Activated T-cell treated with anti-CD3 and anti-CD28 coated beads, Interleukin-2, amount 50 U/mL, for 24 hours (primary cell): ENCODE measurements around the gene HEYL.

ENCODE experiments used
- DNase-seq: peaks from one replicate; pipeline ENCODE4 v3.0.0-alpha.2; 2020
- H3K27ac Mint-ChIP-seq: 2 replicates; pipeline ENCODE4 v1.8.0; 2020; ENCODE audit warnings: mild to moderate bottlenecking, mixed read lengths
- H3K27me3 Mint-ChIP-seq: 2 replicates; pipeline ENCODE4 v1.8.0; 2020; ENCODE audit warnings: mixed read lengths
- H3K36me3 Mint-ChIP-seq: 2 replicates; pipeline ENCODE4 v1.8.0; 2020; ENCODE audit warnings: low read depth, mixed read lengths
- H3K4me1 Mint-ChIP-seq: 2 replicates; pipeline ENCODE4 v1.8.0; 2020; ENCODE audit warnings: low read depth, mixed read lengths
- H3K4me3 Mint-ChIP-seq: 2 replicates; pipeline ENCODE4 v1.8.0; 2020; ENCODE audit warnings: mild to moderate bottlenecking, moderate library complexity, mixed read lengths
- H3K9me3 Mint-ChIP-seq: 2 replicates; pipeline ENCODE4 v1.8.0; 2020; ENCODE audit warnings: mixed read lengths

Gene HEYL

DNA sequence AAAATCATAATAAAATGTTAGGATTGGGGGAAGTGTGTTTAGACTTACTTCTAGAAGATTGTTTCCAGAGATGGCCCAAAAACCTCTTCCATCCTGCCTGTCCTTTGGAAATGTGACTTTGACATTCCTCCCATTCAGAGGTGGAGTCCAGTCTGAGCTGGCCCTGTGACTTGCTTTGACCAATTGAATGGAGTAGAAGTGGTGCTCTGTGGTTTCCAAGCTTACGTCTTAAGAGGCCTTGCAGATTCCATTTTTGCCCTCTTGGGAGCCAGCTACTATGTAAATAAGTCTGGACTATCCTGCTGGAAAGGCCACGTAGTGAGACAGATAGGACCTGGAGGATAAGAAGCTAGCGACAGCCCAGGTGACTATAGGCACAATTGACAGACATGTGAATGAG lies 33.8 kb upstream of the HEYL start:
- no peak overlapping the region for H3K27ac Mint-ChIP-seq
- H3K4me3 Mint-ChIP-seq: no peak overlapping the region
- no peak for DNase-seq
- peaks cover 4% of the 10 kb centered on the region for H3K4me1 Mint-ChIP-seq
- H3K36me3 Mint-ChIP-seq: no peaks in the 10 kb centered on the region
- peaks cover 49% of the 10 kb centered on the region for H3K27me3 Mint-ChIP-seq
- H3K9me3 Mint-ChIP-seq: no peaks in the 10 kb centered on the region

DNA sequence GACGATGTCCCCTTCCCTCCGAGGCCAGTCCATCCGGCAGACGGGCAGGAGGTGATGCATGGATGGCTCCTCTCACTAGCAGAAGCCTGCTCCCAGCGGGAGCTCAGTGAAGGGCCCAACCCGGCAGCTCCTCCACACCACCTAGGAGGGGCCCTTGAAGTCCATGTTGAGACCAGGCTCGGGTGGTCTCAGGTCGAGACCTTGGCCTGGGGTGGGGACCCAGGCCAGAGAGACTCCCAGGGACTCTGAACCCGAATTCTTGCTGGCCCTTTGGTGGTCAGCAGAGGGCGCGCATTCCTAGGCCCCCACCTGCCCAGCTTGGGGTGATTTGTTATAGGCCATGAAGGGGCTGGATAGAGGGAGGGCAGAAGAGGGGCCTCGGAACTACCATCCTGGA lies 33.1 kb upstream of the HEYL start:
- Mint-ChIP-seq H3K4me3 (peak overlapping the region; percentile 61), H3K27me3 (peaks cover 53% of the 10 kb centered on the region), H3K9me3 (no peaks in the 10 kb centered on the region), H3K27ac (no peak overlapping the region), H3K4me1 (peaks cover 9% of the 10 kb centered on the region), H3K36me3 (no peaks in the 10 kb centered on the region)
- peak; percentile 63 for DNase-seq

DNA sequence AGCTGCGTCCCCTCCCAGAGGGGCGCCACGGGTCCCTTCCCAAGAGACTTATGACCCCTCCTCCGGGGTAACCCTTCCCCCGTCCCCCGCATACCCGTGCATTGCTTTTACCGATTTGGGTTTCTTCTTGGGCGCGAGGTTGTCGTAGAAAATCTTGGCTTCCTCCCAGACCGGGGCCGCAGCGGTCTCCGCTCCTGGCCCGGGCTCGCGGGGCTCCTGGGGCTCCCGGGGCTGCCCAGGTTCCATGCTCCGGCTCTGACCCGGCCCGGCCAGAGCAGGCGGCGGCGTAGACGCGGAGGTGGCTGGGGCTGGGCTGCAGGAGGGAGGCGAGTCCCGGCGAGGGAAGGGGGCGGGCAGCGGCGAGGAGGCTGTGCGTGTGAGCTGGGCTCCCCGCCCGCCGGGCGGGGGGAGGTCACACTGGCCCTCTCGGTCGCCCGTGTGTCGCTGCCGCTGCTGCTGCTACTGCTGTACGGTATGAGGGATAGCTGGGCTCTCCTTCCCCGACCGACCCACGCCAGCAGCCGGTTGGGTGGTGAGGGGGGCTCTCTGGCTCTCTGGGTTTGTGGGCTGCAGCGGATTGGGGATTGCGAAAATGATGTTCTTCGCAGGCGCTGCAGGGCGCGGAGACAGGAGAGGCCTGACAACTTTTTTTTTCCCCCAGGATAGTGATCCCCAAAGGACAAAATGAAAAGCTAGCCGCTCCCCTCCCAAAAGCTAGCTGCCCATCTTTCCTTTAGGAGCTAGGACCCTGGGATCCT lies 32.5 kb upstream of the HEYL start, which contains the start of gene NT5C1A:
NT5C1A (minus strand) TSS at position 315 of the 758 bp plus-strand sequence; CDS start at position 246, 69 bp downstream.
- Mint-ChIP-seq H3K9me3 (no peaks in the 10 kb centered on the region), H3K4me1 (peaks cover 15% of the 10 kb centered on the region), H3K36me3 (no peaks in the 10 kb centered on the region), H3K27ac (no peak within 1 kb of the TSS), H3K27me3 (peaks cover 54% of the 10 kb centered on the region), H3K4me3 (peak within 1 kb of the TSS; percentile 61)
- DNase-seq: peak; percentile 55

DNA sequence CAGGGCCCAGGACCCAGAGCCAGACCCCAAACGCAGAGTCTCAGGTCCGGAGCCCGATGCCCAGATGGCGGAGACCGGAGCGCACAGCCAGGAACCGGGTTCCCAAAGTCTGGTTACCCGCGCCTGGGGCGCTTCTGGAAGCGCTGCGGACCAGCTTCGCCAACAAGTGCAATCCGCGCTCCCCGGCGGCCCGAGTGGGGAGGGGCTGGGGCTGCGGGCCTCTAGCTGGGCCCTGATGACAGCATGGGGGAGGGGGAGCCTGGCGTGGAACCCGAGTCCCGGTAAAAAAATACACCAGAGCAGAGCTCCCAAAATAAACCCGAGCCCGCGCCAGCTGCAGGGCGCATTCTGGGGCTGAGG lies 32.0 kb upstream of the HEYL start:
- Mint-ChIP-seq H3K36me3 (no peaks in the 10 kb centered on the region), H3K4me3 (peak overlapping the region; percentile 48), H3K27ac (no peak overlapping the region), H3K27me3 (peaks cover 54% of the 10 kb centered on the region), H3K4me1 (peaks cover 21% of the 10 kb centered on the region), H3K9me3 (no peaks in the 10 kb centered on the region)
- peak; percentile 44 for DNase-seq

DNA sequence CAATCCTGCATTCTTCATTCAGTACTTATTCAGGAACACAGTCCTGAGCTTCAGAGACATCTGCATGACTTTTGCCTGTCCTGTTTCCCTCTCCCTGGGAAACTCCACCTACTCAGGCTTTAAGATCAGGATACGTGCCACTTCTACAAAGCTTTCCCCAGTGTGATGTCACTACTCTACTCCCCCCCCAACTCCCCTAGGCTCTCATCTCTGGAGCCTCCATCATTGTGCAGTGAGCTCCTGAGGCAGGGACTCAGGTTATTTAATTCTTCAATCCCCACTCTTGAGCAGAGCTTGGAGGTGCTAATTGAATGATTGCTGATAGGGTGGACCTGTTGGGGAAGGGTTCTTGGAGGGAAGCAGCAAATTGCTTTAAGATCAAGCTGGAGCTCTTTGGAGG lies 31.2 kb upstream of the HEYL start:
- no peak overlapping the region for H3K27ac Mint-ChIP-seq
- H3K27me3 Mint-ChIP-seq: peaks cover 57% of the 10 kb centered on the region
- H3K9me3 Mint-ChIP-seq: no peaks in the 10 kb centered on the region
- no peaks in the 10 kb centered on the region for H3K36me3 Mint-ChIP-seq
- peaks cover 28% of the 10 kb centered on the region for H3K4me1 Mint-ChIP-seq
- H3K4me3 Mint-ChIP-seq: no peak overlapping the region
- DNase-seq: no peak

DNA sequence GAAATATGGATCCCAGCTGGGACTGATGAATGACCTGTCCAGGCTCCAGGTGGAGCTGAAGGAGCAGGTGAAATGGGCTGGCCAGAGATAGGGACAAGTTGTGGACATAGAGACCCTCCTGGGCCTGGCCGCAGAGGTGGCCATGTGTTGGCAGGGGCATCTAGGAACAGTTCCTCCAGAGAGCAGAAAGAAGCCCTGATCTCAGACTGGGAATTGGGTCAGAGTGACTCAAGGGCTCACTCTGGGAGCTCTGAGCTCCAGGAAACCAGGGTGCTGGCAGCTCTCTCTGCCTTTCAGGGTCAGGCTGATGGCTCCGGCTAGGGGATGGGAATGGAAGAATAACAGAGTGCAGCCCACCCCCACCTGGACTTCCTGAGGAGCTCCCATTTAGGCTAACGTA lies 29.5 kb upstream of the HEYL start:
- Mint-ChIP-seq H3K9me3 (no peaks in the 10 kb centered on the region), H3K36me3 (no peaks in the 10 kb centered on the region), H3K27ac (no peak overlapping the region), H3K4me3 (no peak overlapping the region), H3K27me3 (peaks cover 52% of the 10 kb centered on the region), H3K4me1 (peaks cover 28% of the 10 kb centered on the region)
- no peak for DNase-seq

DNA sequence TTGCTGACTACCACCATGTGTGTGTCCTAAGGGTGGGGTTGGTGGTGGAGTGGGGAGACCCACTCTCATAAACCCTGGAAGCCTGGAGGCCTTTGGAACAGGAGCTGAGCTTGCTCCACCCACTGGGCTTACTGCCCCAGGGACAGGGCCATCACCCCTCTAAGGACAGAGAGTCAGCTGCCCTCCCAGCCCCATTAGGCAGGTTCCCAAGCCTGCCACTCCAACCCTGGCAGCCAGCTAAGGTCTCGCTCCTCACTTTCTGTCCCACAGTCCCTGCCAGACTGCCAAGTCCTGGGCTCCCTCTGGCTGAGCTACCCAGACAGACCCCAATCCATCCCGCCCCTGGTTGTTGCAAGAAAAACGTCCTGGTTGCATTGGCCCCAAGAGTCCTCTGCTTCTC lies 28.7 kb upstream of the HEYL start:
- H3K4me3 Mint-ChIP-seq: no peak overlapping the region
- peaks cover 28% of the 10 kb centered on the region for H3K4me1 Mint-ChIP-seq
- H3K27me3 Mint-ChIP-seq: peaks cover 44% of the 10 kb centered on the region
- no peaks in the 10 kb centered on the region for H3K9me3 Mint-ChIP-seq
- H3K36me3 Mint-ChIP-seq: no peaks in the 10 kb centered on the region
- no peak for DNase-seq
- H3K27ac Mint-ChIP-seq: peak overlapping the region; percentile 91

DNA sequence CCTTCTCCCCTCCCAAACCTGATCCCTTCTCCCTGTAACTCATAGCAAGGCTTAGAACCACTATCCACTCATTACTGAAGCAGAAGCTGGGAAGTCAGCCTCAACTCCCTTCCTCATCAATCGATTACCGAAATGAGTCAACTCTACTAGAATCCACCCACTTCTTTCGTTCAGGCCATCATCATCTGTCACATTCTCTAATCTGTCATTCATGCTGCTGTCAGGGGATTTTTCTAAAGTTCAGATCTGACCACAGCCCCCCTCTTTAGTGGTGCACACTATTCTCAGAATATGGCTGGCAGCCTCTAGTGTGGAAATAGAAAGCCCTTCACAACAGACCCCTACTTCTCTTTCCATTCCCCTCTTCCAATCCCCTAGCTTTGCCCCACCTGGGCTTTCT lies 27.3 kb upstream of the HEYL start:
- peaks cover 34% of the 10 kb centered on the region for H3K27me3 Mint-ChIP-seq
- peaks cover 28% of the 10 kb centered on the region for H3K4me1 Mint-ChIP-seq
- H3K9me3 Mint-ChIP-seq: no peaks in the 10 kb centered on the region
- peak overlapping the region; percentile 91 for H3K27ac Mint-ChIP-seq
- DNase-seq: peak; percentile 48
- H3K4me3 Mint-ChIP-seq: peak overlapping the region; percentile 19
- no peaks in the 10 kb centered on the region for H3K36me3 Mint-ChIP-seq

DNA sequence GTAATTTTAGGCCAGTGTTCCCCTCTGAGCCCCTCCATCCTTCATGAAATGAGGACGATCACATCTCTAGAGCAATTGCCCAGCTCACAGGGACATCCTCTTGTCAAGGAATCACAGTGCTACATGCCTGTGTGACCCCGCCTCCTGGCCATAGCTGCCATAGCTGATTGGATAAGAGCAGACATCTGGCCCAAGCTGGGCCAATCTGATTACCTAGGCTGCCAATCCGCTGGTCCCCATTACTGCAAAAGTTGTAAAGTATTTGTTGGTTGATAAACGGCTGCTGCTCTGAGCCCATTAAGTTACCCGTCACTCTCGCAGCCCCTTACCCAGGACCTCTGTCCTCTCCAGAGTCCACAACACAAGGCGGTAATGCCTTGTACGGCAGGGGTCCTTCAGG lies 24.1 kb upstream of the HEYL start:
- H3K27me3 Mint-ChIP-seq: peaks cover 11% of the 10 kb centered on the region
- H3K27ac Mint-ChIP-seq: no peak overlapping the region
- no peak overlapping the region for H3K4me3 Mint-ChIP-seq
- H3K4me1 Mint-ChIP-seq: peaks cover 28% of the 10 kb centered on the region
- no peak for DNase-seq
- H3K36me3 Mint-ChIP-seq: no peaks in the 10 kb centered on the region
- H3K9me3 Mint-ChIP-seq: no peaks in the 10 kb centered on the region

DNA sequence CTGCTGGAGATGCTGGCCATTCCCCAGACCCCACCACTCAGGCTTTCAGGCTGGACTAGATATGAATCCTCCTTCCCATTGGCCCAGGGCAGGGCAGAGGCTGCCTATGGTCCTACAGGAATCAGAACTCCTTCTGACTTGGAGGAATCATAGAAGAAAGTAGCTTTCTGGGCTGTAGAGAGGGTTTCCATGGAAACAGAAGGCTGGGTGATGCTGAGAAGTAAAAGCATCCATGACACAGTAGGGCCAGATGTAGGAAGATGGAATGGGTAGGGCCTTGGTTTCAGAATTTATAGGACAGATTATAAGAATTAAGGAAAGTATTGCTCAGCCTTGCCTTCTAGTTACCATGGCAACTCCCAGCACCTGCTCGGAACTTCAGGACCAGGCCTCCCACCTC lies 23.4 kb upstream of the HEYL start:
- no peak overlapping the region for H3K27ac Mint-ChIP-seq
- no peaks in the 10 kb centered on the region for H3K36me3 Mint-ChIP-seq
- DNase-seq: no peak
- peaks cover 5% of the 10 kb centered on the region for H3K27me3 Mint-ChIP-seq
- no peak overlapping the region for H3K4me3 Mint-ChIP-seq
- no peaks in the 10 kb centered on the region for H3K9me3 Mint-ChIP-seq
- H3K4me1 Mint-ChIP-seq: peaks cover 25% of the 10 kb centered on the region

DNA sequence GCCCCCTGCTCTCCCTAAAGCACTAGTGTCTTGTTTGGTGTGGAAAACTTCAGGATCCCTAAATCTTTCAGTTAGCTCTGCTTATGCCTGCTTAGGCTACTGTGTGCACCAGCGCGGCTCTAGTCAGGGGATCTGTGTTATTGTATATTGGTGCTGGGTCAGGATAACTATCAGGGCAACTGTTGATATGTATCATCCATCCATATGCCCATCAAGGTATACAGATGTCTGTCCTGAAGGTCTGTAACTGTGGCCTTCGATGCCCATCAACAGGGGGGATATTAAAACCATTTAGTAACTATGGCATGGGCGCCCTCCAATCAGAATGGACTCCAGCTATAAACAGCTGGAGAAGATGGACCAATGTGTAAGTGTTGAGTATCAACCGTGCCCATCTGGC lies 20.1 kb upstream of the HEYL start:
- Mint-ChIP-seq H3K27ac (no peak overlapping the region), H3K9me3 (no peaks in the 10 kb centered on the region), H3K4me1 (peaks cover 6% of the 10 kb centered on the region), H3K27me3 (no peaks in the 10 kb centered on the region), H3K36me3 (no peaks in the 10 kb centered on the region), H3K4me3 (no peak overlapping the region)
- no peak for DNase-seq

DNA sequence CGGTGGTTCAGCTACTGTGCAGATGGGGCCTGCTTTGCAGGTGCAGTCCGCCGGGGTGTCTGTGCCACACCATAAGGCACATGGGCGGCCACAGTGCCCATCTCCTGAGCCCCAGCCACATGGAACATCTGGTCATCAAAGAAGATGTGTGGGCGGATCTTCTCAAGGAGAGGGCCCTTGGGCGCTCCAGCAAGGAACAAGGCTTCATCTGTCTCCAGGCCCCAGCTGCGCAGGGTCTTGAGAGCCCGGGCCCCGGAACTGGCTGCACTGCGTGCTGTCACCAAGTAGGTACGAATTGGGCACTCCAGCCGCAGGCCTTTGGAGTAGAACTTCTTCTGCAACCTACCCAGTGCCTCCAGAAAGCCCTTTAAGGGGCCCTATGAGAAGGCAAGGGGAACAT lies 19.7 kb upstream of the HEYL start:
- Mint-ChIP-seq H3K27me3 (peaks cover 4% of the 10 kb centered on the region), H3K4me3 (no peak overlapping the region)

DNA sequence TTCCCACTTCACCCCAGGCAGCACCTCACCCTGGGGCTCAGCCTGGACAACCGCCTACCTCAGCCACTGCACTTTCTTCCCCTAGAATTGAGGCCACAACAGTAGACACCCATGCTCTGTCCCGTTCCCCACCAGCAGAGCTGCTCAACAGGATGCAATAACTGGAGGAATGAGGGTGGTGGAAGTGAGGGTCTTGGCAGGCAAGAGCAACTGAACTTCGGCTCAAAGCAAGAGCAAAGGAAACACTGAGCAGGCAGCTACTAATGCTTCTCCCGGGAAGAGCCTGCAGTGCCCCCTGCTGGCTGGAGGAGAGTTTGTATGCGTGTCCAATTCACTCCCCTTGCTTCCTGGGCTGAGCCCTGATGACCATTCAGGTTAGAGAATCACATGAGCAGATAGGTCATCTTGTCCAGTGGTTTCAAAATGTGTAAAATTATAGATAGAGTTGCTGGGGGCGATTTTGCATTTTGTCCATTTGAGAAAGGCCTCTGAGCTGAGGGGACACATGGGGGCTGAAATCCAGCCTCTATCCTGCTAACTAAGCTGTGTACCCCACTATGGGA lies 18.6 kb upstream of the HEYL start:
- Mint-ChIP-seq H3K4me1 (peaks cover 11% of the 10 kb centered on the region), H3K36me3 (no peaks in the 10 kb centered on the region), H3K27me3 (peaks cover 10% of the 10 kb centered on the region), H3K27ac (peak overlapping the region; percentile 64), H3K9me3 (no peaks in the 10 kb centered on the region), H3K4me3 (no peak overlapping the region)
- peak; percentile 76 for DNase-seq

More for the DNA sequence above, 19.7 kb upstream of the HEYL start:
- Mint-ChIP-seq H3K9me3 (no peaks in the 10 kb centered on the region), H3K4me1 (peaks cover 6% of the 10 kb centered on the region), H3K27ac (no peak overlapping the region), H3K36me3 (no peaks in the 10 kb centered on the region)
- no peak for DNase-seq

DNA sequence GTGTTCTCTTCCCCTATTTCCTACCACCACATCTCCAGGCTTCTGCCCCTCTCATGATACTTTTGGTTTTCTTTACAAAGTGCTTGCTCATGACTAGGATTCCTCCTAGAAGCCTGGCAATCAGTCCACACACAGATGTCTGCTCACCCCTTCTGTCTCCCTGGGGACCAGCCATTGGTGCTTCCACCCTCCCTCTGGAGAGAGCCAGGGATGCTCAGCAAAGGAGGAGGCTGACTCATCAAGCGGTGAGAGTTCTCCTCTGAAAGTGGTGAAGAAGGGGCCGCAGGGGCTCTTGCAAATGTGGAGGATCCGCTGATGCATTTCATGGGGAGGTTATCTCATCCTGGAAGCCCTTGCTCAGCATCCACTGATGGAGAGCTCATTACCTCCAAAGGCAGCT lies 18.0 kb upstream of the HEYL start:
- no peak overlapping the region for H3K4me3 Mint-ChIP-seq
- DNase-seq: no peak
- H3K27ac Mint-ChIP-seq: no peak overlapping the region
- no peaks in the 10 kb centered on the region for H3K36me3 Mint-ChIP-seq
- peaks cover 11% of the 10 kb centered on the region for H3K4me1 Mint-ChIP-seq
- H3K9me3 Mint-ChIP-seq: no peaks in the 10 kb centered on the region
- peaks cover 10% of the 10 kb centered on the region for H3K27me3 Mint-ChIP-seq

DNA sequence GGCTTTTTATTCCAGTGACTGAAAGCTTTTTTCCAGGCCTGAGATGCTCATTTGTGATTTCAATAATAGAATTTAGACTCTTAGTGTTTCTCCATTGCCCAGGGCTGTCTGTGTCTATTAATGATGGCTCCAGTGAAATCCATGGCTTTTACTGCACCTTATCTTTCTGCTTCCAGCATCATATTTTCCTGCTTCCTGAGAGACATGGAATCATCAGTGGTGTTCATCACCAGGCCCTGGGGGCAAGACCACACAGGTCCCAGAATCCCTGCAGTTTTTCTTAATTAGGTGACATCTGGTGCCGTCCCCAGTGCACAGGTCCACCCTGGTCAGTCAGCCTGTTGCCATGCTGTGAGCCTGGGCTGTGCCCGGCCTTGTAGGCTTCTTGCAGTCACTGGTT lies 16.9 kb upstream of the HEYL start:
- Mint-ChIP-seq H3K4me3 (no peak overlapping the region), H3K27ac (no peak overlapping the region), H3K4me1 (peaks cover 11% of the 10 kb centered on the region), H3K36me3 (no peaks in the 10 kb centered on the region), H3K27me3 (peaks cover 10% of the 10 kb centered on the region), H3K9me3 (no peaks in the 10 kb centered on the region)
- no peak for DNase-seq
